ENCODE results near the gene SLC26A1. TPM values are rescaled to one million over a fixed set of nuclear protein-coding genes. Genes with fewer than 3 reads are reported as not detected.

The SLC26A1 gene
- total RNA-seq, 2 experiments from 2014 or later, result 0.20 TPM; not detected in 1

GRCh38 chr4:970046-970745, 23.0 kb downstream of the SLC26A1 start:
- CTCF ChIA-PET, result no interaction called here
- no peak for DNase-seq
- H3K4me1 Mint-ChIP-seq, result peaks cover 6% of the 10 kb centered on the region
- no peak overlapping the region for H3K27ac Mint-ChIP-seq
- POLR2A ChIA-PET, result no interaction called here
- H3K27me3 Mint-ChIP-seq, result no peaks in the 10 kb centered on the region
- no peaks in the 10 kb centered on the region for H3K9me3 Mint-ChIP-seq
- no peaks in the 10 kb centered on the region for H3K36me3 Mint-ChIP-seq (ENCODE audit: low read depth)
- no peak overlapping the region for H3K4me3 Mint-ChIP-seq

GRCh38 chr4:968621-969394, 24.4 kb downstream of the SLC26A1 start:
- POLR2A ChIA-PET, result no interaction called here
- H3K9me3 Mint-ChIP-seq, result no peaks in the 10 kb centered on the region
- no peak overlapping the region for H3K27ac Mint-ChIP-seq
- H3K36me3 Mint-ChIP-seq (ENCODE audit: low read depth), result no peaks in the 10 kb centered on the region
- DNase-seq, result no peak
- peaks cover 6% of the 10 kb centered on the region for H3K4me1 Mint-ChIP-seq
- no peaks in the 10 kb centered on the region for H3K27me3 Mint-ChIP-seq
- H3K4me3 Mint-ChIP-seq, result no peak overlapping the region
- CTCF ChIA-PET, result no interaction called here

- DNase-seq, result no peak
- Mint-ChIP-seq H3K9me3 (no peaks in the 10 kb centered on the region), H3K27me3 (no peaks in the 10 kb centered on the region), H3K4me1 (peaks cover 6% of the 10 kb centered on the region), H3K4me3 (no peak overlapping the region), H3K36me3 (ENCODE audit: low read depth) (no peaks in the 10 kb centered on the region), H3K27ac (no peak overlapping the region)
- CTCF ChIA-PET, result no interaction called here
- POLR2A ChIA-PET, result no interaction called here
These were observed 25.0 kb downstream of the SLC26A1 start for GRCh38 chr4:968221-968620.

- Mint-ChIP-seq H3K27me3 (no peaks in the 10 kb centered on the region), H3K9me3 (no peaks in the 10 kb centered on the region)
- POLR2A ChIA-PET, result no interaction called here
These were observed 25.8 kb downstream of the SLC26A1 start for GRCh38 chr4:967113-968104.

GRCh38 chr4:966266-967112, 26.7 kb downstream of the SLC26A1 start:
- no peak overlapping the region for H3K27ac Mint-ChIP-seq
- no peaks in the 10 kb centered on the region for H3K27me3 Mint-ChIP-seq
- peaks cover 6% of the 10 kb centered on the region for H3K4me1 Mint-ChIP-seq
- ChIA-PET CTCF (no interaction called here), POLR2A (no interaction called here)
- no peak for DNase-seq
- no peaks in the 10 kb centered on the region for H3K9me3 Mint-ChIP-seq
- no peak overlapping the region for H3K4me3 Mint-ChIP-seq
- H3K36me3 Mint-ChIP-seq (ENCODE audit: low read depth), result no peaks in the 10 kb centered on the region

More at GRCh38 chr4:967113-968104, 25.8 kb downstream of the SLC26A1 start:
- Mint-ChIP-seq H3K4me1 (peaks cover 6% of the 10 kb centered on the region), H3K4me3 (no peak overlapping the region), H3K36me3 (ENCODE audit: low read depth) (no peaks in the 10 kb centered on the region), H3K27ac (no peak overlapping the region)
- DNase-seq, result no peak
- CTCF ChIA-PET, result no interaction called here

- POLR2A ChIA-PET, result no interaction called here
- H3K4me1 Mint-ChIP-seq, result peaks cover 5% of the 10 kb centered on the region
- no peak overlapping the region for H3K4me3 Mint-ChIP-seq
- H3K27ac Mint-ChIP-seq, result no peak overlapping the region
- no peaks in the 10 kb centered on the region for H3K27me3 Mint-ChIP-seq
- H3K9me3 Mint-ChIP-seq, result no peaks in the 10 kb centered on the region
- CTCF ChIA-PET, result no interaction called here
- no peaks in the 10 kb centered on the region for H3K36me3 Mint-ChIP-seq (ENCODE audit: low read depth)
- no peak for DNase-seq
These were observed 27.5 kb downstream of the SLC26A1 start for GRCh38 chr4:965766-966134.

- DNase-seq, result no peak
- ChIA-PET CTCF (no interaction called here), POLR2A (no interaction called here)
- Mint-ChIP-seq H3K4me1 (no peaks in the 10 kb centered on the region), H3K27me3 (no peaks in the 10 kb centered on the region), H3K36me3 (ENCODE audit: low read depth) (no peaks in the 10 kb centered on the region), H3K27ac (no peak overlapping the region), H3K4me3 (no peak overlapping the region), H3K9me3 (no peaks in the 10 kb centered on the region)
These were observed 28.0 kb downstream of the SLC26A1 start for GRCh38 chr4:965048-965765.

GRCh38 chr4:964346-965025, 28.7 kb downstream of the SLC26A1 start:
- ChIA-PET POLR2A (no interaction called here), CTCF (no interaction called here)
- no peaks in the 10 kb centered on the region for H3K27me3 Mint-ChIP-seq
- no peak for DNase-seq
- H3K4me3 Mint-ChIP-seq, result no peak overlapping the region
- no peaks in the 10 kb centered on the region for H3K4me1 Mint-ChIP-seq
- H3K36me3 Mint-ChIP-seq (ENCODE audit: low read depth), result no peaks in the 10 kb centered on the region
- no peak overlapping the region for H3K27ac Mint-ChIP-seq
- H3K9me3 Mint-ChIP-seq, result no peaks in the 10 kb centered on the region

- Mint-ChIP-seq H3K27ac (no peak overlapping the region), H3K36me3 (ENCODE audit: low read depth) (no peaks in the 10 kb centered on the region), H3K4me1 (no peaks in the 10 kb centered on the region), H3K27me3 (no peaks in the 10 kb centered on the region), H3K9me3 (no peaks in the 10 kb centered on the region), H3K4me3 (no peak overlapping the region)
- ChIA-PET POLR2A (interaction anchor here (1.1 to 1.3 kb wide), 3 partner anchors 10 to 33 kb away, joined by 3 to 4 read pairs (median 4); partner anchors contain the start of genes DGKQ, GAK and TMEM175), CTCF (no interaction called here)
- DNase-seq, result no peak
These were observed 29.7 kb downstream of the SLC26A1 start for GRCh38 chr4:963276-964225.

- Mint-ChIP-seq H3K4me1 (no peaks in the 10 kb centered on the region), H3K4me3 (no peak overlapping the region), H3K36me3 (ENCODE audit: low read depth) (no peaks in the 10 kb centered on the region), H3K9me3 (no peaks in the 10 kb centered on the region), H3K27me3 (no peaks in the 10 kb centered on the region), H3K27ac (no peak overlapping the region)
- POLR2A ChIA-PET, result interaction anchor here (1.0 to 1.3 kb wide), 4 partner anchors 11 to 32 kb away, joined by 3 to 4 read pairs (median 4); partner anchors contain the start of genes DGKQ, GAK and TMEM175
- DNase-seq, result no peak
- CTCF ChIA-PET, result no interaction called here
These were observed 30.7 kb downstream of the SLC26A1 start for GRCh38 chr4:962231-963208.
